Mesendoderm (in vitro differentiated cells): ENCODE results near the gene ROBO2.

ENCODE experiments used
- DNase-seq: peaks from one replicate; pipeline ENCODE4 v3.0.0; 2013
- H2AK5ac ChIP-seq: 2 replicates; pipeline ENCODE4 v1.6.1; 2013; ENCODE audit warnings: low read length, inconsistent platforms
- H2BK120ac ChIP-seq: 2 replicates; pipeline ENCODE4 v1.6.1; 2013; ENCODE audit warnings: low read depth, mild to moderate bottlenecking, low read length, moderate library complexity, mixed read lengths
- H2BK15ac ChIP-seq: replicated peaks from 2 replicates; pipeline ENCODE4 v1.6.1; 2013; ENCODE audit warnings: low read depth, mild to moderate bottlenecking, moderate library complexity
- H2BK5ac ChIP-seq: 2 replicates; pipeline ENCODE4 v1.6.1; 2013; ENCODE audit warnings: low read length, inconsistent platforms
- H3K18ac ChIP-seq: 2 replicates; pipeline ENCODE4 v1.6.1; 2013; ENCODE audit warnings: mild to moderate bottlenecking, low read length, mixed read lengths
- H3K23ac ChIP-seq: one replicate; pipeline ENCODE4 v1.6.1; 2013; ENCODE audit warnings: low read length
- H3K27ac ChIP-seq: 2 replicates; pipeline ENCODE4 v1.5.1; 2013; ENCODE audit warnings: low read depth, mild to moderate bottlenecking, inconsistent platforms, low read length, moderate library complexity
- H3K27me3 ChIP-seq: 2 replicates; pipeline ENCODE4 v1.6.1; 2013; ENCODE audit warnings: low read length, control low read depth, mild to moderate bottlenecking, inconsistent platforms; ENCODE audit not compliant: insufficient read depth, poor library complexity
- H3K36me3 ChIP-seq: 2 replicates; pipeline ENCODE4 v1.6.1; 2013; ENCODE audit warnings: low read length, inconsistent platforms; ENCODE audit not compliant: control insufficient read depth, insufficient read depth
- H3K4ac ChIP-seq: one replicate; pipeline ENCODE4 v1.6.1; 2013; ENCODE audit warnings: low read depth, mild to moderate bottlenecking, low read length, moderate library complexity
- H3K4me1 ChIP-seq: 2 replicates; pipeline ENCODE4 v1.6.1; 2013; ENCODE audit warnings: low read depth, low read length, inconsistent platforms; ENCODE audit not compliant: control insufficient read depth
- H3K4me2 ChIP-seq: 2 replicates; pipeline ENCODE4 v1.6.1; 2013; ENCODE audit warnings: low read length
- H3K4me3 ChIP-seq: 2 replicates; pipeline ENCODE4 v1.5.1; 2013; ENCODE audit warnings: mild to moderate bottlenecking, low read length
- H3K56ac ChIP-seq: one replicate; pipeline ENCODE4 v1.6.1; 2013; ENCODE audit warnings: low read length
- H3K79me1 ChIP-seq: 2 replicates; pipeline ENCODE4 v1.6.1; 2013; ENCODE audit warnings: low read length, inconsistent platforms
- H3K79me2 ChIP-seq: 2 replicates; pipeline ENCODE4 v1.6.1; 2013; ENCODE audit warnings: mild to moderate bottlenecking, low read length; ENCODE audit not compliant: control insufficient read depth, insufficient read depth
- H3K9ac ChIP-seq: 2 replicates; pipeline ENCODE4 v1.6.1; 2013; ENCODE audit warnings: low read length, inconsistent platforms
- H4K5ac ChIP-seq: one replicate; pipeline ENCODE4 v1.6.1; 2013; ENCODE audit warnings: low read length
- H4K8ac ChIP-seq: one replicate; pipeline ENCODE4 v1.6.1; 2013; ENCODE audit warnings: low read depth, mild to moderate bottlenecking, control low read depth, low read length, moderate library complexity
- WGBS: extraction: QIAGEN DNeasy Blood & Tissue Kit; methylation state at CpG from one replicate; pipeline ENCODE4 v1.1.7; 2013; ENCODE audit warnings: low lambda C conversion rate, missing lambda C conversion rate; ENCODE audit not compliant: insufficient coverage; ENCODE audit errors: extremely low coverage; 5-methylcytosine and 5-hydroxymethylcytosine counted together

ROBO2 gene

GRCh38 chr3:77262361-77262760 is 222.5 kb downstream of the ROBO2 start:
- Histone ChIP-seq H3K4ac (no peak overlapping the region), H3K4me3 (no peak overlapping the region), H4K8ac (no peak overlapping the region), H4K5ac (no peak overlapping the region), H3K79me1 (no peaks in the 10 kb centered on the region), H3K36me3 (no peaks in the 10 kb centered on the region), H2AK5ac (no peak overlapping the region), H3K18ac (no peak overlapping the region), H3K27me3 (no peaks in the 10 kb centered on the region), H3K56ac (no peak overlapping the region), H3K27ac (no peak overlapping the region), H2BK15ac (no peak overlapping the region), H3K4me1 (no peaks in the 10 kb centered on the region), H3K79me2 (no peaks in the 10 kb centered on the region), H3K4me2 (no peak overlapping the region), H2BK5ac (no peak overlapping the region), H3K23ac (no peak overlapping the region), H2BK120ac (no peak overlapping the region), H3K9ac (no peak overlapping the region)
- DNase-seq: no peak
- WGBS: no CpG with 5 or more reads among the region's 2 CpGs

- Histone ChIP-seq H3K36me3 (no peaks in the 10 kb centered on the region), H4K8ac (no peak overlapping the region), H3K4me2 (no peak overlapping the region), H3K23ac (no peak overlapping the region), H3K18ac (no peak overlapping the region), H3K79me2 (no peaks in the 10 kb centered on the region), H4K5ac (no peak overlapping the region), H3K9ac (no peak overlapping the region), H2BK120ac (no peak overlapping the region), H3K4ac (no peak overlapping the region), H3K79me1 (no peaks in the 10 kb centered on the region), H3K27ac (no peak overlapping the region), H2BK15ac (no peak overlapping the region), H3K27me3 (no peaks in the 10 kb centered on the region), H3K4me3 (no peak overlapping the region), H2BK5ac (no peak overlapping the region), H3K4me1 (no peaks in the 10 kb centered on the region), H2AK5ac (no peak overlapping the region), H3K56ac (no peak overlapping the region)
- DNase-seq: no peak
- WGBS: no CpG with 5 or more reads among the region's 3 CpGs
Measured at GRCh38 chr3:77267589-77267988, 227.7 kb downstream of the ROBO2 start.

GRCh38 chr3:77271306-77271705 is 231.4 kb downstream of the ROBO2 start:
- Histone ChIP-seq H2AK5ac (no peak overlapping the region), H2BK15ac (no peak overlapping the region), H4K5ac (no peak overlapping the region), H3K36me3 (no peaks in the 10 kb centered on the region), H3K27me3 (no peaks in the 10 kb centered on the region), H3K18ac (no peak overlapping the region), H3K9ac (no peak overlapping the region), H3K79me2 (no peaks in the 10 kb centered on the region), H3K4me1 (no peaks in the 10 kb centered on the region), H3K23ac (no peak overlapping the region), H2BK120ac (no peak overlapping the region), H3K27ac (no peak overlapping the region), H3K4me3 (no peak overlapping the region), H4K8ac (no peak overlapping the region), H3K56ac (no peak overlapping the region), H3K4ac (no peak overlapping the region), H2BK5ac (no peak overlapping the region), H3K79me1 (no peaks in the 10 kb centered on the region), H3K4me2 (no peak overlapping the region)
- DNase-seq: no peak
- no CpG with 5 or more reads among the region's 1 CpG for WGBS

- no peak overlapping the region for H3K9ac ChIP-seq
- no peak overlapping the region for H2BK15ac ChIP-seq
- H3K79me2 ChIP-seq: no peaks in the 10 kb centered on the region
- H2BK120ac ChIP-seq: no peak overlapping the region
- no peak overlapping the region for H4K8ac ChIP-seq
- H3K23ac ChIP-seq: no peak overlapping the region
- H3K27me3 ChIP-seq: no peaks in the 10 kb centered on the region
- no peaks in the 10 kb centered on the region for H3K36me3 ChIP-seq
- no peaks in the 10 kb centered on the region for H3K4me1 ChIP-seq
- no CpG with 5 or more reads among the region's 6 CpGs for WGBS
- no peak overlapping the region for H3K18ac ChIP-seq
- no peak overlapping the region for H4K5ac ChIP-seq
- H3K56ac ChIP-seq: no peak overlapping the region
- no peaks in the 10 kb centered on the region for H3K79me1 ChIP-seq
- no peak overlapping the region for H2BK5ac ChIP-seq
- H3K4ac ChIP-seq: no peak overlapping the region
- H3K4me3 ChIP-seq: no peak overlapping the region
- no peak overlapping the region for H3K27ac ChIP-seq
- DNase-seq: no peak
- no peak overlapping the region for H3K4me2 ChIP-seq
- no peak overlapping the region for H2AK5ac ChIP-seq
Measured at GRCh38 chr3:77271711-77272110, 231.8 kb downstream of the ROBO2 start.

GRCh38 chr3:77279276-77279675 is 239.4 kb downstream of the ROBO2 start:
- Histone ChIP-seq H2BK120ac (no peak overlapping the region), H3K4me1 (no peaks in the 10 kb centered on the region), H3K56ac (no peak overlapping the region), H3K36me3 (no peaks in the 10 kb centered on the region), H3K79me2 (no peaks in the 10 kb centered on the region), H4K5ac (no peak overlapping the region), H3K4me3 (no peak overlapping the region), H3K27me3 (no peaks in the 10 kb centered on the region), H2AK5ac (no peak overlapping the region), H3K27ac (no peak overlapping the region), H3K9ac (no peak overlapping the region), H4K8ac (no peak overlapping the region), H3K18ac (no peak overlapping the region), H2BK15ac (no peak overlapping the region), H3K4me2 (no peak overlapping the region), H3K23ac (no peak overlapping the region), H3K4ac (no peak overlapping the region), H3K79me1 (no peaks in the 10 kb centered on the region), H2BK5ac (no peak overlapping the region)
- WGBS: no CpG with 5 or more reads among the region's 2 CpGs
- no peak for DNase-seq

GRCh38 chr3:77281721-77282120 is 241.8 kb downstream of the ROBO2 start:
- peak; percentile 37 for DNase-seq
- no peak overlapping the region for H3K56ac ChIP-seq

More at GRCh38 chr3:77281721-77282120, 241.8 kb downstream of the ROBO2 start:
- H2BK15ac ChIP-seq: no peak overlapping the region
- H3K4me1 ChIP-seq: no peaks in the 10 kb centered on the region
- no peaks in the 10 kb centered on the region for H3K36me3 ChIP-seq
- H3K9ac ChIP-seq: no peak overlapping the region
- no CpG with 5 or more reads among the region's 8 CpGs for WGBS
- H3K4me3 ChIP-seq: no peak overlapping the region
- H4K8ac ChIP-seq: no peak overlapping the region
- H2BK5ac ChIP-seq: no peak overlapping the region
- no peak overlapping the region for H3K27ac ChIP-seq
- H3K79me2 ChIP-seq: no peaks in the 10 kb centered on the region
- no peak overlapping the region for H2AK5ac ChIP-seq
- no peaks in the 10 kb centered on the region for H3K27me3 ChIP-seq
- no peak overlapping the region for H3K18ac ChIP-seq
- no peak overlapping the region for H3K4me2 ChIP-seq
- H3K23ac ChIP-seq: no peak overlapping the region
- H2BK120ac ChIP-seq: no peak overlapping the region
- no peak overlapping the region for H3K4ac ChIP-seq
- no peaks in the 10 kb centered on the region for H3K79me1 ChIP-seq
- no peak overlapping the region for H4K5ac ChIP-seq
